SIG-M5 treated with dmso at 0.1 percent for 504 hours (cell line): Measurements from ENCODE around the gene DHRS1.
A peak's percentile ranks its signal among the peaks of the same experiment; 100 is the strongest.

Experiments
- DNase-seq: peaks from one replicate; lab custom pipeline; 2025; ENCODE audit not compliant: unreplicated experiment; lab: John Stamatoyannopoulos, UW

The DHRS1 gene

GRCh38 chr14:24310646-24311604 is 11.3 kb upstream of the DHRS1 start, which contains the start of gene LTB4R:
Gene LTB4R, plus strand, starts transcription at chr14:24311502. Its CDS starts 4,150 bp downstream, at chr14:24315652.
- DNase-seq = peak; percentile 22

- DNase-seq = no peak
Measured at GRCh38 chr14:24310265-24310645, 10.7 kb upstream of the DHRS1 start.

- DNase-seq = no peak
Measured at GRCh38 chr14:24309538-24310264, 10.1 kb upstream of the DHRS1 start, which contains the start of gene LTB4R2. Gene LTB4R2, plus strand, starts transcription at chr14:24310140. Its CDS starts 525 bp downstream, at chr14:24310665.

- no peak for DNase-seq
Measured at GRCh38 chr14:24308342-24309124, 9.0 kb upstream of the DHRS1 start.

GRCh38 chr14:24307575-24308341 is 8.2 kb upstream of the DHRS1 start, which contains the start of gene CIDEB:
Gene CIDEB, minus strand, starts transcription at chr14:24307977. Its CDS starts 119 bp downstream, at chr14:24307858.
- peak; percentile 66 for DNase-seq

- no peak for DNase-seq
Measured at GRCh38 chr14:24307156-24307574, 7.6 kb upstream of the DHRS1 start.

- DNase-seq = no peak
Measured at GRCh38 chr14:24304019-24304387, 4.4 kb upstream of the DHRS1 start.

GRCh38 chr14:24300326-24300980 is 873 bp upstream of the DHRS1 start:
- DNase-seq = no peak

- peak; percentile 26 for DNase-seq
Measured at GRCh38 chr14:24298892-24299254, 707 bp downstream of the DHRS1 start.

- DNase-seq = peak; percentile 37
Measured at GRCh38 chr14:24297190-24297964, 2.2 kb downstream of the DHRS1 start.

- peak; percentile 75 for DNase-seq
Measured at GRCh38 chr14:24296341-24297157, 3.0 kb downstream of the DHRS1 start.

- no peak for DNase-seq
Measured at GRCh38 chr14:24293525-24293924, 6.1 kb downstream of the DHRS1 start.

GRCh38 chr14:24292118-24292807 is 7.3 kb downstream of the DHRS1 start:
- DNase-seq = no peak

- no peak for DNase-seq
Measured at GRCh38 chr14:24291446-24292117, 8.0 kb downstream of the DHRS1 start.

- DNase-seq = no peak
Measured at GRCh38 chr14:24290746-24291145, 8.8 kb downstream of the DHRS1 start.

GRCh38 chr14:24289649-24290280 is 9.8 kb downstream of the DHRS1 start:
- no peak for DNase-seq

GRCh38 chr14:24286996-24287395 is 12.6 kb downstream of the DHRS1 start:
- DNase-seq = no peak
